Measurements from ENCODE around the gene EIF2A. TPM values are rescaled to one million over a fixed set of nuclear protein-coding genes. Genes with fewer than 3 reads are reported as not detected.

The EIF2A gene
- total and polyA plus RNA-seq, 2 of the 13 experiments (the other 11 are each of a cell fraction or from before 2014, with no cell fraction given) = 124 to 139 TPM

GRCh38 chr3:150527464-150528255 is 18.9 kb upstream of the EIF2A start:
- POLR2A ChIA-PET = interaction anchor here (0.9 kb wide), 1 partner anchor 19 kb away, joined by 3 read pairs; the partner anchor contains the start of genes EIF2A and SERP1
- Histone ChIP-seq H3K4me3 (replicated peaks in 1 of 3; ENCODE audit: insufficient read depth in 1 of 3, low read depth in 2 of 3, low read length in 3 of 3) (no peak overlapping the region), H3K4me2 (ENCODE audit: low read depth, low read length) (no peak overlapping the region), H2AFZ (ENCODE audit: low read length) (no peak overlapping the region), H4K20me1 (ENCODE audit: insufficient read depth, low read length) (no peaks in the 10 kb centered on the region), H3K36me3 (replicated peaks in 1 of 2; ENCODE audit: control insufficient read depth in 1 of 2, insufficient read depth in 2 of 2, low read length in 2 of 2) (no peaks in the 10 kb centered on the region), H3K27ac (ENCODE audit: extremely low read length, insufficient read depth, low read length) (no peak overlapping the region), H3K27me3 (ENCODE audit: control insufficient read depth in 1 of 2, insufficient read depth in 2 of 2, low read length in 2 of 2) (no peaks in the 10 kb centered on the region; a peak in 1 of 5 replicates), H3K9me3 (ENCODE audit: low read length) (no peaks in the 10 kb centered on the region), H3K79me2 (ENCODE audit: insufficient read depth, low read length) (no peaks in the 10 kb centered on the region), H3K9ac (ENCODE audit: insufficient read depth, low read depth, low read length) (no peak overlapping the region), H3K4me1 (ENCODE audit: insufficient read depth, low read length) (no peaks in the 10 kb centered on the region; the same call in 1 of the 2 replicates)
- DNase-seq (ENCODE audit: low spot score) (no peak), ATAC-seq (no peak), FAIRE-seq (no peak)
- in situ Hi-C loops (cut with HindIII; ENCODE audit: extremely low pct_ligation_motif_present, low pct_unique_long_range_greater_than_20kb) = loop anchor here (10.0 kb wide), 1 partner anchor 337 kb away; no protein-coding TSS in a partner anchor
- BruUV-seq (replicated peaks) = no TSS peak
- CTCF ChIA-PET (ENCODE audit: low intra/inter-chr PET ratio, low total read pairs) = interaction anchor here (1.4 kb wide), 1 partner anchor 338 kb away, joined by 8 read pairs; no protein-coding TSS in a partner anchor
- intact Hi-C loops (cut with micrococcal nuclease; ENCODE audit: unreplicated experiment) = loop anchor here (10.0 kb wide), 1 partner anchor 617 kb away; no protein-coding TSS in a partner anchor
- WGBS (ENCODE audit: low lambda C conversion rate) = 25% methylated on average over 10 of the region's 10 CpGs
- TF ChIP-seq ZNF44 (CRISPR knock-in tag; IDR thresholded peaks at IDR 0.05) = no peak
- TF ChIP-seq TCF12 (IDR thresholded peaks at IDR 0.05) = no peak
- TF ChIP-seq TCF12 (CRISPR knock-in tag; IDR thresholded peaks at IDR 0.05) = no peak
- no peak for TF ChIP-seq SP4 (CRISPR knock-in tag; IDR thresholded peaks at IDR 0.05)
- TF ChIP-seq ZNF292 (CRISPR knock-in tag; IDR thresholded peaks at IDR 0.05; ENCODE audit: borderline replicate concordance, low read depth) = no peak
- no peak for TF ChIP-seq ZNF333 (CRISPR knock-in tag; IDR thresholded peaks at IDR 0.05; ENCODE audit: borderline replicate concordance)
- TF ChIP-seq, protein P1, sequence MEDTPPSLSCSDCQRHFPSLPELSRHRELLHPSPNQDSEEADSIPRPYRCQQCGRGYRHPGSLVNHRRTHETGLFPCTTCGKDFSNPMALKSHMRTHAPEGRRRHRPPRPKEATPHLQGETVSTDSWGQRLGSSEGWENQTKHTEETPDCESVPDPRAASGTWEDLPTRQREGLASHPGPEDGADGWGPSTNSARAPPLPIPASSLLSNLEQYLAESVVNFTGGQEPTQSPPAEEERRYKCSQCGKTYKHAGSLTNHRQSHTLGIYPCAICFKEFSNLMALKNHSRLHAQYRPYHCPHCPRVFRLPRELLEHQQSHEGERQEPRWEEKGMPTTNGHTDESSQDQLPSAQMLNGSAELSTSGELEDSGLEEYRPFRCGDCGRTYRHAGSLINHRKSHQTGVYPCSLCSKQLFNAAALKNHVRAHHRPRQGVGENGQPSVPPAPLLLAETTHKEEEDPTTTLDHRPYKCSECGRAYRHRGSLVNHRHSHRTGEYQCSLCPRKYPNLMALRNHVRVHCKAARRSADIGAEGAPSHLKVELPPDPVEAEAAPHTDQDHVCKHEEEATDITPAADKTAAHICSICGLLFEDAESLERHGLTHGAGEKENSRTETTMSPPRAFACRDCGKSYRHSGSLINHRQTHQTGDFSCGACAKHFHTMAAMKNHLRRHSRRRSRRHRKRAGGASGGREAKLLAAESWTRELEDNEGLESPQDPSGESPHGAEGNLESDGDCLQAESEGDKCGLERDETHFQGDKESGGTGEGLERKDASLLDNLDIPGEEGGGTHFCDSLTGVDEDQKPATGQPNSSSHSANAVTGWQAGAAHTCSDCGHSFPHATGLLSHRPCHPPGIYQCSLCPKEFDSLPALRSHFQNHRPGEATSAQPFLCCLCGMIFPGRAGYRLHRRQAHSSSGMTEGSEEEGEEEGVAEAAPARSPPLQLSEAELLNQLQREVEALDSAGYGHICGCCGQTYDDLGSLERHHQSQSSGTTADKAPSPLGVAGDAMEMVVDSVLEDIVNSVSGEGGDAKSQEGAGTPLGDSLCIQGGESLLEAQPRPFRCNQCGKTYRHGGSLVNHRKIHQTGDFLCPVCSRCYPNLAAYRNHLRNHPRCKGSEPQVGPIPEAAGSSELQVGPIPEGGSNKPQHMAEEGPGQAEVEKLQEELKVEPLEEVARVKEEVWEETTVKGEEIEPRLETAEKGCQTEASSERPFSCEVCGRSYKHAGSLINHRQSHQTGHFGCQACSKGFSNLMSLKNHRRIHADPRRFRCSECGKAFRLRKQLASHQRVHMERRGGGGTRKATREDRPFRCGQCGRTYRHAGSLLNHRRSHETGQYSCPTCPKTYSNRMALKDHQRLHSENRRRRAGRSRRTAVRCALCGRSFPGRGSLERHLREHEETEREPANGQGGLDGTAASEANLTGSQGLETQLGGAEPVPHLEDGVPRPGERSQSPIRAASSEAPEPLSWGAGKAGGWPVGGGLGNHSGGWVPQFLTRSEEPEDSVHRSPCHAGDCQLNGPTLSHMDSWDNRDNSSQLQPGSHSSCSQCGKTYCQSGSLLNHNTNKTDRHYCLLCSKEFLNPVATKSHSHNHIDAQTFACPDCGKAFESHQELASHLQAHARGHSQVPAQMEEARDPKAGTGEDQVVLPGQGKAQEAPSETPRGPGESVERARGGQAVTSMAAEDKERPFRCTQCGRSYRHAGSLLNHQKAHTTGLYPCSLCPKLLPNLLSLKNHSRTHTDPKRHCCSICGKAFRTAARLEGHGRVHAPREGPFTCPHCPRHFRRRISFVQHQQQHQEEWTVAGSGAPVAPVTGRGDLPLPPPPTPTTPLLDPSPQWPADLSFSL (CRISPR knock-in tag; IDR thresholded peaks at IDR 0.05) = no peak
- no peak for TF ChIP-seq HNF1B (CRISPR knock-in tag; IDR thresholded peaks at IDR 0.05)
- no peak for TF ChIP-seq BRCA1 (CRISPR knock-in tag; IDR thresholded peaks at IDR 0.05)
- TF ChIP-seq, protein P2, sequence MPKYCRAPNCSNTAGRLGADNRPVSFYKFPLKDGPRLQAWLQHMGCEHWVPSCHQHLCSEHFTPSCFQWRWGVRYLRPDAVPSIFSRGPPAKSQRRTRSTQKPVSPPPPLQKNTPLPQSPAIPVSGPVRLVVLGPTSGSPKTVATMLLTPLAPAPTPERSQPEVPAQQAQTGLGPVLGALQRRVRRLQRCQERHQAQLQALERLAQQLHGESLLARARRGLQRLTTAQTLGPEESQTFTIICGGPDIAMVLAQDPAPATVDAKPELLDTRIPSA (CRISPR knock-in tag; IDR thresholded peaks at IDR 0.05; ENCODE audit: borderline replicate concordance) = no peak
- no peak for TF ChIP-seq SMAD9 (CRISPR knock-in tag; IDR thresholded peaks at IDR 0.05)
- no peak for TF ChIP-seq LCORL (IDR thresholded peaks at IDR 0.05)
- no peak for TF ChIP-seq LCORL (CRISPR knock-in tag; IDR thresholded peaks at IDR 0.05)
- no peak for TF ChIP-seq ZNF143 (CRISPR knock-in tag; IDR thresholded peaks at IDR 0.05)
